ENCODE measurements around the gene IFNLR1.

Gene IFNLR1

DNA sequence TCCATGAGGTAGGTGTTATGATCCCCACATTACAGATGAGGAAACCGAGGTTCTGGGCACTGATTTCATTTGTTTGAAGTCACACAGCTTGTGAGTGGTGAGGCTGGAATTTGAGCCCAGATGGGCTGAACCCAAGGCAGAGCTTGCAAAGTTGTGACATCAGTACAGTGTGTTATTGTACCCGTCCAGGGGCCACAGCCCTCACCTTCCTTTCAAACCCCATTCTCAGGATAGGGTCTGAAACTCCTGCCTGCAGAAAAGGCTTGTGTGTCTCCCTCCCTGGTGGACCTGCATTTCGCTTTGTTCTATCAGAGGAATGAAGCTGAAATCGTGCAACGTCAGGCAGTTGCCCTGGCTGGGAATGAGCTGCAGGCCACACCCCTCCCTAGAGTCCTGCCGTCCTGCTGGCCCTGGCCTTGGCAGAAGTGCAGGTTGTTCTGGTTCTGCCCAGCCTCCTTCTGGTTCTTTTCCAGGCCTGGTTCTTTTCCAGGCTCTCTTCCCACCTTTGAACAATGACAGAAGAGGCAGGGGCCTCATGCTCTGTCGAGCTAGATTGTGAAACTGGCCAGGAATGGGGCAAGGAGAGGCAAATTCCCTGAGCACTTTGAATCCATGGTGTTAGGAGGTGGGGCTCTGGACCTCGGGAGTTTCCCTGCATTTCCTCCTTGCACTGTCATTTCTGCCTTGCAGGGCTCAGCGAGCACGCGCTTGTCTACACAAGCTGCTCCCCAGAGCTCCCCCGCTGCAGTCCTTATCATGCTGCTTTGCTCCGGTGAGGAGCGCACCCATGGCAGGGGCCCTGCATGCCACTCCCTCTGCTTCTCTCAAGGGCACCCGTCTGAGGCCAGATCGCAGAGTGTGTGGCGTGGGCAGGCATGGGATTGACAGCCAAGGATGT is 67.0 kb downstream of the IFNLR1 start:
- no peak for DNase-seq

DNA sequence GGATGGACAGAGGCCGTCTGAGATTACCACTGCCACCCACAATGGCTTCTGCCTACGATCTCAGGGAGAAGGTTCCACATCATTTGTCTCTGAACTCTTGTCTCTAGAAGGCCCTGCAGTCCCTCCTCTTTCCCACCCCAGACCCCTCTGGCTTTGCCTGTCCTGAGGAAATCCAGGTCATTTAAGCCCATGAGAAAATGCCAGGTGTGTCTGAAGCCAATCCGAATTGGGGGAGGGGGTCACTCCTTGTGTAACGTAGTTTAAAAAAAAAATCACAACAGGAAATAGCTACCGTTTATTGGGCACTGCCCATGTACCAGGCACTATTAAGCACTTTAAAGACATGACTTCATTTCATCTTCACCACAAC is 67.6 kb downstream of the IFNLR1 start:
- DNase-seq = no peak

DNA sequence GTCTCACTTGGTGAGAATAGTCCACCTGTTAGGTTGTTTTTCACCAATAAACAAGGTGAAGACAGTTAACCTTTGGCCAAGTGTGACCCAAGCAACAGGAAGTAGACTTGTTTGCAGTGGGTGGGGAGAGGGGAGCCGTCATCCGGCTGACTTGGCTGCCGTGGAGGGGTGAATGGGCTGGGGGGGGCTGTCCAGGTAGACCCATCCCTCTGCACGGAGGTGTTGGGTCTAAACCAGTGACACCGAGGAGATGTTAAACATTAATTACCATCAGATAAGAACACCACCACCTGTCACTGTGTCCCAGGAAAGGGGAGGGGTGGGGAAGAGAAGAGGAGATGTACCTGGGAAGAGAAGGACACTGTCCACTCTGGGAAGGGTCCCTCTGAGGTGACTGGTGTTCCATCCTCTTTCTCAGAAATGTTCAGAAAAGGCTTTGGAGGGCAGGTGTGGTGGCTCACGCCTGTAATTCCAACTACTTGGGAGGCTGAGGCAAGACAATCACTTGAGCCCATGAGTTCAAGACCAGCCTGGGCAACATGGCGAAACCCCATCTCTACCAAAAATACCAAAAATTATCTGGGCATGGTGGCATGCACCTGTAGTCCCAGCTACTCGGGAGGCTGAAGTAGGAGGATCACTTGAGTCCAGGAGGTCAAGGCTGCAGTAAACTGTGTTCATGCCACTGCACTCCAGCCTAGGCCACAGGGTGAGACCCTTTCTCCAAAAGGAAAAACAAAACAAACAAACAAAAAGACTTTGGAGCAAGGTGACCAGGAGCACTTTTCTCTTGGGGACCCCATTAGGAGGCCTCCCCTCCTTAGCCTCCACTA is 68.5 kb downstream of the IFNLR1 start:
- DNase-seq = no peak

- no peak for DNase-seq
Measured at GRCh38 chr1:24117722-24118409, 69.2 kb downstream of the IFNLR1 start.

GRCh38 chr1:24117132-24117531 is 70.0 kb downstream of the IFNLR1 start:
- no peak for DNase-seq

- no peak for DNase-seq
Measured at GRCh38 chr1:24114753-24115152, 72.3 kb downstream of the IFNLR1 start.

DNA sequence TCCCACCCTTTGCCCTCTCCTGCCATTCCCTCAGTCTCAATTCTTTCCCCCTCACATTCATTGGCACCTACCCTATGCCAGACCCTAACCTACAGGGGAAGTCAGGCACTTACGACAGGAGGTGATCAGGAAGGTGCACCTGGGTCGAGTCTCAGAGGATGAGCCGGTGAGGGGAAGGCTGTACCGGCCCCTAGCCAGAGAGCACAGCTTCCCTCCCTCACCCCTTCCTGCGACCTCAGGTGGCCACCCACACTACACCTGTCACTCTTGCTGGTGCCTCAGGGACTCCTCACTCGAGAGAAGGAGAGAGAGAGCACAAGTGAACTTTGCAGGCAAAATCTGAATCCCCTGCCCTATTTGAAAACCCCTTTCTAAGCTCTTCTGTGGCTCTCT is 73.5 kb downstream of the IFNLR1 start:
- DNase-seq = no peak

DNA sequence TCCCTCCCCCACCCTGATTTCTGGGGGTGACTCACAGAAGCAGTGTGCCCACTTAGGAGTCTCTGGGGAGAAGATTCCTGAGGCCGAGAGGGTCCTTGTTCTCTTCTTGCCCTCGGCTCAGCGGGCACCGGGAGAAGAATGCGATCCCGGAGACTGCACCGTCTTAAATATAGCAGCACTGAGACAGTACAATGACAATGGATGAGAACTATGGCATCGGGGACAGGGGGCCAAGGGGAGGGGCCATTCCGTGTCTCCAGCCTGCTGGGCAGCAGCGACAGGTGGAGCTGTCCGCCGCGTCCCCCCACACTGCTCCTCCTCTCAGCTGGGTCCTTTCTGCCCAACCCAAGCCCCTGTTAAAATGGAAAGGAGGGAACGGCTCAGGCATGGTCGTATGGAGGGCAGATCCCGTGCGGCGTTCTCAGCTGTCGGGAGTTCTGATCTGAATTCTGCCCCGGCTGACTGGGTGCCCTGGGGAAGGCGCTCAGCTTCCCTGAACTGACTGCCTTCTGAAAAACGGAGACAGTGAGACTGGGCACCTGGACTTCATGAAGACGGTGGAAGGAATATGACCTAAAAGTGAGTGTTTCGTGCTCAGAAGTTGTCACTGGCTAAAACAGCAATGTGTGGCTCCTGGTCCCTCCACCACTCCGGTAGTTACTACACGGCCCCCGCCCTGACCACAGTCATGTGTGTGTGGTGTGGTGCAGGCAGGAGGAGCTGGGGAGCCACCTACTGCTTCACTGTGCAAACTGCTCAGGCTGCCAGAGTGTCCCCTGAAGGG is 74.9 kb downstream of the IFNLR1 start, which contains the start of gene MYOM3:
MYOM3 (minus strand) TSS at position 140 of the 784 bp plus-strand sequence. CDS start 3,499 bp downstream, outside the sequence.
- peak; percentile 10 for DNase-seq

DNA sequence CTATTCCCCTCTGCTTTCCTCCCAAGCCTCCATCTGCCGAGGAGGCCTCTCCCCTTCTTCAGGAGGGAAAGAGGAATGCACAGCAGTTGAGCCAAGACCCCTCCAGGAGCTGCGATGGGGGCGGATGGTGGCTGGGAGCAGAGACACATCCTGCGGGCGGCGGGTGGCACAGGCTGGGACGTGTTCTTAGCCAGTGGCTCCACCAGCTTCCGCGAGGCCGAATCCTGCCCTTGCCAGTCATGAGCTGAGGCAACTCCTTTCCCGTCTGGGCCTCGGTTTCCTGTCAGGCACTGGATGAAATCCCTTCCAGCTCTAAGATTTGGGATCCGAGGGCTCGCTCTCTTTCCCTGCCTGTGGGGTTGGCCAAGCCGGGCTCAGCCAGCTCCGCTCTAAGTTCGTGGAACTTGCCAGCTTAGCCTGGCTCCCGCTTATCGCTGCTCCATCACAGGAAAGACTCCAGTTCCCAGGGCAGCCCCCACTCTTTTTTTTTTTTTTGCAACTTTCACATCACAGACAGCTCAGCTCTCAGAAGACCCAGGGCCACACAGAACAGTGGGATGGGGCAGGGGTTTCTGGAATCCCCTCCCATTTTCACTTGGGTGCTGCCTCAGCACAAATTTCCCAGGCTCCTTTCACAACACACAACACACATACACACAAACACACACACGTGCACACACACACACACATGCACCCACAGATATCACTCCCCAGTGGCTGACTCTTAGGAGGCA is 75.7 kb downstream of the IFNLR1 start:
- DNase-seq = no peak

- no peak for DNase-seq
Measured at GRCh38 chr1:24110642-24111261, 76.3 kb downstream of the IFNLR1 start.

GRCh38 chr1:24109686-24110475 is 77.2 kb downstream of the IFNLR1 start:
- DNase-seq = no peak

DNA sequence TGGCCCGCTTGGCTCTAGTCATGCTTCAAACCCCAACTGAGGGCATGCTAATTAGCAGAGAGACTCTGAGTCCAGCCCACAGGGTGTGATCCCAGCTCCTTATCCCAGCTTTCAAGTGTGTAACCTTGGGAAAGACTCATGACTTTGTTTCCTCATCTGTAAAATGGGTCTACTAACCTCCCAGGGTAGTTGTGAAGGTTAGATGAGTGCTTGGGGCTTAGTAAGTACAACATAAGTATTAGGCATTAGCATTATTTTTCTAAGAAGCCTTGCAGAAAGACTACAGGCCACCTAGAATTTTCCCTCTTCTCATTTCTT is 78.0 kb downstream of the IFNLR1 start:
- no peak for DNase-seq

GRCh38 chr1:24108334-24109165 is 78.5 kb downstream of the IFNLR1 start:
- DNase-seq = no peak

GRCh38 chr1:24107462-24108138 is 79.5 kb downstream of the IFNLR1 start:
- DNase-seq = no peak

- no peak for DNase-seq
Measured at GRCh38 chr1:24105368-24106160, 81.5 kb downstream of the IFNLR1 start.

DNA sequence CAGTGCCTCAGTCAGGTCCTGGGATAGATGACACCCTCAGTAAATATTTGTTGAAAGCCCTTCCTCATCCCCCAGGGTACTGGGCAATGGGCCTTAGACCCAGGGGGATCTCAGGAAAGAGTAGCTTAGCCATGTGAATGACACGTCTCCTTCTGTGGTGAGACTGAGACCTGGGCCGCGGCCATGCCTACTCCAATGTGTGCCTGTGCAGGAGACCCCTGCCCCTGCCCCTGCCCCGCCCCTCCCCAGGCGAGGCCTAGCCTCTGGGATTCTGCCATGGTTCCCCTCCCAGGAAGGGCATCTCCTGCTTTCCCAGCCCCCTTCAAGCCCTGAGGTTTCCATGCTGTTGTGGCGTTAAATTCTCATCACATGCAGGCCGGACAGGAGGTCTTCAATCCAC is 82.2 kb downstream of the IFNLR1 start:
- DNase-seq = no peak
